Myocyte (in vitro differentiated cells): ENCODE measurements around the gene ABCC8. TPM values are rescaled to one million over a fixed set of nuclear protein-coding genes. Genes with fewer than 3 reads are reported as not detected.
A peak's percentile ranks its signal among the peaks of the same experiment; 100 is the strongest.

Experiments
- DNase-seq: peaks from one replicate; pipeline ENCODE4 v3.0.0-alpha.2; 2012; ENCODE audit warnings: low read depth
- total RNA-seq: library from RNA; depleted of rRNA; stranded (reverse); fragments of >200 nt; gene quantifications from 2 replicates; pipeline ENCODE4 v1.2.3, GENCODE V29; 2014

Gene ABCC8
- total RNA-seq, 1 donor from 2014 or later, result not detected

DNA sequence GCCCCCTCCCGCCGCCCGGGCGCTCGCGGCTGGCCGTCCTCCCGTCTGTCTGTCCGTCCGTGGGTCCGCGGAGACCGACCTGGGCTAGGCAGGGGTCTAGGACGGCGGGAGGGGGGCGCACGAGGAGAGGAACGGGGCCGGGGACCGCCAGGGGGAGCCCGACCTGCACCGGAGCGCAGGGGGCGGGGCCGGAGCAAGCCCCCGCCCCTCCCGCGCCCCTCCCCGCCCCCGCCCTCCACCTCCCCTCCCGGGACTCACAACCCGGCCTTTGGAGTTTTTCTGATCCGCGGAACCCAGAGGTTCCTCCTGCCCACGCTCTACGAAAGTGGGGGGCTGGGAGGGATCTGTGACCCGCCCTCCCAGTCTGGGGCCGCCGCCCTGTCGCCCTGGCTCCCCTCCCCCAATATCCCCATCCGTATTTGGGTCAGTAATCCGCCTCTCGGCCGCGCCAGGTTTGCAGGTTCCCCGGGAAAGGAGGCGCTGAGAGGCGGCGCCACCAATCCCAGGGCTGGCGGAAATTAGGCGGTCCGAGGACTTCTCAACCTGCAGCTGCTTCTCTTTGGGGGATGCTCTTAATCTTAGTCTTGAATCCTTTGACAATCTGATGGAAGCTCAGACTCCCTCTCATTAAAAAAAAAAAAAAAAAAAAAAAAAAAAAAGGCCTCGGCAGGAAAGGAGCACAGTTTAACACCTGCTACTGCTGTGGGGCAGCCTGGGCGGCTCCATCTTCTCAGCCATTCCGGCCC is 87.3 kb downstream of the ABCC8 start:
- peak; percentile 61 for DNase-seq

DNA sequence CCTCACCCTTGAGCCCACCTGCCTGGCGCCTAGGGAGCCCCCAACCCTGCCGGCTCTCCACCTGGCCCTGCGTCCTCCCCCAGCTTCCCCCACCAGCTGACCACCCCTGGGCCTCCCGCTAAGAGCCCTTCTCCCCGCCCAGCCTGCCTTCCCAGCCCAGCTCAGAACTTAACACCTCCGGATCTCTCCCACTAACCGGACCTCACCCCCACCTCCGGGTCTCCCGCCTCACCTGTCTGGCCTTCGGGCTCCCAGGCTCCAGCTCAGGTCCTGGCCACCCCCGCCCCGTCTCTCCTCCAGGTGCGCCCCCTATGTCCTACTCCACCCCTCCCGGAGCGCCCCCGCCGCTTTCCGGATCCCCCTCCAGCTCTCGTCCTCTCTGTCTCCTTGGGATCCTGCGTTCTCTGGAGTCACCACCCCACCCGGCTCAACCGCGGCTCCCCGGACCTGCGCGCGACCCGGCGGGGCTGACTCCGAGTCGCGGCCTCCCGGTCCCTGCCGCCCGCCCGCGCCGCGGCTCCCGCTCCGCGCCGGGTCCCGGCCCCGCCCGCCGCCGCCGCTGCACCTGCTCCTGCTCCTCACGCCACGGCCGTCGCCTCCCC is 87.9 kb downstream of the ABCC8 start, which contains the start of gene KCNJ11:
KCNJ11 (minus strand) TSS at position 51 of the 602 bp plus-strand sequence. CDS start 568 bp downstream, outside the sequence.
- DNase-seq, result no peak

GRCh38 chr11:17387811-17388210 is 88.8 kb downstream of the ABCC8 start:
- DNase-seq, result no peak

DNA sequence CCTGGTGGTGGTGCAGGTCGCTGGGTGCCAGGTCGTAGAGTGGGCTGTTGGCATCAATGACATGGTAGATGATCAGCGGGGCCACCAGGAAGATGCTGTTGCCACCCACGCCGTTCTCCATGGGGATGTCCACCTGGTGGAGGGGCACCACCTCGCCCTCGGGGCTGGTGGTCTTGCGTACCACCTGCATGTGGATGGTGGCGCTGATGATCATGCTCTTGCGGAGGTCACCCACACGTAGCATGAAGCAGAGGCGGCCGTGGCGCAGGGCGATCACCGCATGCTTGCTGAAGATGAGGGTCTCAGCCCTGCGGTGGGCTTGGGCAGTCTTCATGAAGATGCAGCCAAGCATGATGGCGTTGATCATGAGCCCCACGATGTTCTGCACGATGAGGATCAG is 89.4 kb downstream of the ABCC8 start:
- DNase-seq, result no peak

DNA sequence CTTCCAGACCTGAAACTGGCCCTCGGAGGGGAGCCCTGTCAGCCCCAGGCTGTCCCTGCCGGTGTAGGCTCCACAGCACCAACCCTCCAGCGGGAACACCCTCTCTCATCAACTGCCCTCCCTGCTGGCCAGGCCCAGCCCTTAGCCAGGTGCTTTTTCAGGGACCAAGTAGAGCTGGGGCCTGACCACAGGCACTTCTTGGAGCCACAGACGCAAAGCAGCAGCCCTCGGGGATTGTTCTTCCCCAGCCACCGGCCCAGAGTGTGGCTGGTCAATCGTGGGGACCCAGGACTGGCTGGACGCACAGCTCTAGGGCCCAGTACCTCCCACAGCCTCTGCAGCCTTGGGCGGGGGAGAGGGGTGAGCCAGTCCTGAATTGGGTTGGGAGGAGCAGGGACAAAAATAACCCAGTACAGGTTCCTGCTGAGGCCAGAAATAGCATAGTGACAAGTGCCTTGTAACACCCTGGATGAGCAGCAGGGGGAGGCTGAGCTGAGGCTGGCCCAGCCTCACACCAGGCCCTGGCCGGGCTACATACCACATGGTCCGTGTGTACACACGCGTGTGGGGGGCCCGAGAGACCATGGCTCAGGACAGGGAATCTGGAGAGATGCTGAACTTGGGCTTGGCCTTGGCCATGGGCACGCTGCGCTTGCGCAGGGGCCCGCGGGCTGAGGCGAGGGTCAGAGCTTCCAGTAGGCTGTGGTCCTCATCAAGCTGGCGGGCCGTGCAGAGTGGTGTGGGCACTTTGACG is 90.1 kb downstream of the ABCC8 start:
- peak; percentile 89 for DNase-seq

DNA sequence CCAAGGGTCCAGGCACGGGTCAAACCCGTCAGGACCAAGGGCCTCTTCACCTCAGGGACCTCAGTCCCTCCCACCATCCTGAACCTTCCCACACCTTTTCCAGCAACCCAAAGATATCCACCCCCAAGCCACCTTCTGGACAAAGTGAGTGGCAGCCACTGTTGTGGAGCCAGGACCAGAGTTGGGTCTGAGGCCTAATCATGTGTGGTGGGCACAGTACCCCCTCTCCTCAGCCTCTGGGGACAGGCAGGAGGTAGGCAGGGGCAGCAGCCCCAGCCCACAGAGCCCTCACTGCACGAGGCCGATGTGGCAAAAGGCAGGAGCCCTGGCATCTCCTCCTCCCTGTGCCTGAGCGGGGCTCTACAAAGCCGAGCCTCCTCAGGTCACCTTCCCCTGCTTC is 90.7 kb downstream of the ABCC8 start:
- no peak for DNase-seq

DNA sequence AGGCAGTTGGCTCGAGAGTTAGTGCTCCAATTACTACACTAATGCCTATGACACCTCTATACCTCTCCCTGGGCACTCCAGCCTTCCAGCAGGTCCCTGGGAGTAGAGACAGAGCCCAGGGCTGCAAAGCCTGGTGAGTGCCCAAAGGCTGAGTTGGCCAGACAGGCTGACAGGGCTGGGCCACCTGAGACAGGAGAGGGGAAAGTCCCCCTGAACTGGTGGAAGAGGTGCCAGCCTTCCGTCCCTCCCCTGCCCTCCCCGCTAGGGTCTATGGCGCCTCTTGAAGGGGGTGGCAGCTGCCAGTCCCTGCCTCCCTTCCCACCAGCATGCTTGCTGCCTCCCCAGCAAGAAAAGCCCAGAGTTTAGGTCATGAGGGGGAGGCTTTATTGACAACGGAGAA is 91.2 kb downstream of the ABCC8 start:
- no peak for DNase-seq

DNA sequence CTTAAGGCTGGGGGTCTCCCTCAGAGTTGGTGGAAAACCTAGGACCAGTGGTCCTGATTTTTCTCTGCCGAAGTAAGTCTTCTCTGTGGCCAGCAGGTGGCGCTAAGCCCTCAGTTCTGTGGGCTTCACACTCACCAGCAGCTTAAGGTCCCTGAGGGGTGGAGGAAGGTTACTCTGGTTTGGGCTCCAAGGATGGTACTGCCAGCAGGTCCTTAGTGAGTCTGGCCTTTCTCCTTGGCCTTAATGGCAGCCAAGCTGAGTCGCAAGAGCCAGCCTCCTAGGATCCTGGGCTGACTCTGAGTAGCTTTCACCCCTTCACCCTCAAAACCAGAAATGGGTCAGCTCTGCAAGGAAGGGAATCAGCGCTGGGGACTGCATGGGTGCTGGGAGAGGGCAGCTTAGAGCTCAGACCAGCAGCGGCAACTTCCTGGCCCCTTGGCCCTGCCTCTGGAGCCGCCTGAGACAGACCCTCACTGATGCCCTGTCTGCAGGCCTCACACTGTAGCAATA is 92.6 kb downstream of the ABCC8 start:
- peak; percentile 92 for DNase-seq

GRCh38 chr11:17383461-17383860 is 93.2 kb downstream of the ABCC8 start:
- DNase-seq, result no peak

GRCh38 chr11:17382046-17382728 is 94.5 kb downstream of the ABCC8 start:
- DNase-seq, result no peak

GRCh38 chr11:17381156-17381555 is 95.5 kb downstream of the ABCC8 start:
- peak; percentile 78 for DNase-seq

DNA sequence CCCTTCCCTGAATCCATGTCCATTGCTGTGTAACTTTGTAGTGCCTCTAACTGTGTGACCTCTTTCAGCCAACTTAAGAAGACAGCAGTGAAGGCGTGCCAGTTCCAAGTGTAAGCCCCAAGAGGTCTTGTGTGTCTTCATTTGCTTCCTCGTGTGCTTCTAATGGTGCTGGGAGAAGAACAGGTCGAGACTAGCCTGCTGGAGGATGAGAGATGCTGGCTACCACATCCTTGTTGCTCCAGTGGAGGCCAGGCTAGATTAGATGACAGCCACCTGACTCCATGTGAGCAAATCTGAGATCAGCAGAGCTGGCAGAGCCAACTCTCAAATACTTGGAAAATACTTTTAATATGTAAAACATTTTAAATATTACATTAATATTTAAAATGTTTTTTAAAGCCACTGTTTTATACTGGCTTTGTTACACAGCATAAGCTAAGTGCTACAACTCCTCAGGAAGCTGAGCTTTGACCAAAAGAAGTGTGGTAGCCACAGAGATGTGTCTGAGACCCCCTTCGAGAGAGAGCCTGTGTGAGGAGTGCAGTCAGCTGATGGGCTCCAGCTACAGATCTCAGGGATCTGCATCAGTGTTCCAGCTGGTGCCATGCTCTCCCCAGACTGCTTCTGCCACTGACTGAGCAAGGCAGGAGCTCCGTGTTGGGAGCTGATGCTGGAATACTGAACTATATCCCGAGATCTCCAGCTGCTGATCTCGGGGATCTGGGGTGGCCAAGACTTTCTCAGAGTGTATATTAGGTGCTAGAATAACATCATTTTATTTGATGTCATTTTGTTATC is 97.1 kb downstream of the ABCC8 start:
- no peak for DNase-seq

DNA sequence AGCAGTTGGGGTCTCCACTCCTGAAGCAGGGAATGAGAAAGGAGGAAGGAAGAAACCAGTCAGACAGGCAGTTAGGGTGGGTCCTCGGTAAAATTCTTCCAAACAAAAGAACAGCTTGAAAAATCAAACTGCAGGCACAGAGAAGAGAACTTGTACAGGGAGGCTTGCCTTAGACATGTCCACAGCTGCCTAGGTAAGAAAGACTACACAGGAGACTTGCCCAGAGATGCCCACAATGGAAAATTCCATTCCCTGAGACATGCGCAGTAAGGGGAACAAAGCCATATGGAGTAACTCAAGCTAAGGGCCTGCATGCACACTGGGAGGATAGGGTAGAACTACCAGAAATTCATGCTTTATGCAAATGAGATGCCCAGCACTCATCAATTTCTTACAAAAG is 98.0 kb downstream of the ABCC8 start:
- no peak for DNase-seq

DNA sequence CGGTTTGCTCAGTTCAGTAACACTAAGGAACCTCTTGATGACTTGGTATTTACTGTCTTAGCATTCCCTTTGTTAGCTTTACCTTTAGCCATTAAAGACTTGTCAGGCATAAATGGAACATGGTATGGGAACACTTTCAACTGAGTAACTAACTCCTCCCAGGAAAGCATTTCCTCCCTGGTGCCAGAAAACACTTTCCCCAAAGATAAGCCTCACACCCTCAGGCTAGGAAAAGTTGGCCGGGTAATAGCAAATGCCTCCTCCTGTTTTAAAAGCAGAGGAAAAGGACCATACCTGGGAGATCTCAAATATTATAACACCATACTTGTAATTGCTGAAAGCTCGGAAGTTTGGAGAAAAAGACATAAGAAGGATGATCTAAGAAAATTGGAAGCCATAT is 100.2 kb downstream of the ABCC8 start:
- no peak for DNase-seq

GRCh38 chr11:17375547-17375946 is 101.1 kb downstream of the ABCC8 start:
- no peak for DNase-seq

DNA sequence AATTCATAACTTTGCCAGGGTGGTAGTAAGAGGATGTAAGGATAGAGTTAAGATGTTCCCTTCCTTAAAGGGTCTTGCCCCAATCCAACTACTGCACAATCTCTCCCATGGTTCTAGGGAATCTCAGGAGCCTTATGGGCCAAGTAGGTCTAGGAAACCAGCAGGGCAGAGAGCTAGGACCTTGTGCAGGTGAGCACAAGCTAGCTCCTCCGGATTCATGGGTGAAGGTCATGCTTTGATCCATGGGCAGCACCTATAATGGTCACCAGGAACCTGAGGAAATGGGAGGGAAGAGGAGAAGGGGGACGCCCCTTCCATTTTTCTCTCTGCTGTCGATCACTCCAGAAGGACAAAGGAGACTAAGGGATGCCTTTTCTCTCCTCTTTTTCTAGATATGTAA is 105.0 kb downstream of the ABCC8 start:
- peak; percentile 56 for DNase-seq

- DNase-seq, result no peak
Measured at GRCh38 chr11:17369684-17370243, 106.9 kb downstream of the ABCC8 start.

- DNase-seq, result no peak
Measured at GRCh38 chr11:17369094-17369493, 107.6 kb downstream of the ABCC8 start.

- DNase-seq, result no peak
Measured at GRCh38 chr11:17368551-17368950, 108.1 kb downstream of the ABCC8 start.

GRCh38 chr11:17366495-17366894 is 110.2 kb downstream of the ABCC8 start:
- DNase-seq, result no peak
